SKM-1 (cell line): ENCODE measurements around the gene MANEAL.

Experiments
- DNase-seq: peaks from one replicate; lab custom pipeline; 2025; ENCODE audit not compliant: unreplicated experiment; lab: John Stamatoyannopoulos, UW

MANEAL gene

GRCh38 chr1:37824001-37824400 is 30.4 kb downstream of the MANEAL start:
- no peak for DNase-seq

GRCh38 chr1:37825506-37825905 is 31.9 kb downstream of the MANEAL start:
- no peak for DNase-seq

- DNase-seq = no peak
These were observed 34.9 kb downstream of the MANEAL start for GRCh38 chr1:37828410-37829074.

GRCh38 chr1:37831109-37831508 is 37.5 kb downstream of the MANEAL start:
- DNase-seq = no peak

- no peak for DNase-seq
These were observed 38.2 kb downstream of the MANEAL start for GRCh38 chr1:37831809-37832208.

GRCh38 chr1:37836788-37837187 is 43.1 kb downstream of the MANEAL start:
- DNase-seq = no peak

GRCh38 chr1:37839676-37840075 is 46.0 kb downstream of the MANEAL start:
- no peak for DNase-seq

GRCh38 chr1:37840711-37841110 is 47.1 kb downstream of the MANEAL start:
- no peak for DNase-seq

GRCh38 chr1:37841652-37842051 is 48.0 kb downstream of the MANEAL start:
- no peak for DNase-seq

GRCh38 chr1:37844536-37844935 is 50.9 kb downstream of the MANEAL start:
- no peak for DNase-seq

GRCh38 chr1:37845049-37845646 is 51.5 kb downstream of the MANEAL start:
- no peak for DNase-seq

GRCh38 chr1:37845786-37846185 is 52.1 kb downstream of the MANEAL start:
- peak; percentile 90 for DNase-seq

GRCh38 chr1:37846647-37847339 is 53.1 kb downstream of the MANEAL start:
- no peak for DNase-seq

- no peak for DNase-seq
These were observed 55.8 kb downstream of the MANEAL start for GRCh38 chr1:37849480-37849879.

- peak; percentile 63 for DNase-seq
These were observed 56.8 kb downstream of the MANEAL start for GRCh38 chr1:37850352-37850955.
